ENCODE results near the gene MAGI2.

Gene MAGI2

DNA sequence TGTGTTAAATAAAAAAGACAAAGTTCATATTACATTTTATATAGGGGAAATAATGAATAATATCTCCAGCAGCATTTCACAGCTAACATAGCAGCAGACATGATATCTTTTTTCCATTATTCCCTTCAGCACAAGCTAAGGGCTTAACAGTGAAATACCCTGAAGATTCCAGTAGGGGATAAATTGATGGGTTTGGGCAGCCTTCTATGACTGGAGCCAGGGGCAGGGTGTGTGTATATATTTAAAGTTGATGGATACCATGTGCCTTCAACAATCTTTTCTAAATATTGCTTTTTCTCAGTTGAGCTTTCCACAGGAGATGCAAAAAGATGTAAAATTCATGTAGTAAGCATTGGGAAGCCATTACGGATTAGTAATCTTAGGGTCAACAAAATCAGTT, 151.2 kb downstream of the MAGI2 start:
- H3K4me3 ChIP-seq (replicated peaks; ENCODE audit: low read depth, low read length): no peak overlapping the region
- TF ChIP-seq, protein P1, sequence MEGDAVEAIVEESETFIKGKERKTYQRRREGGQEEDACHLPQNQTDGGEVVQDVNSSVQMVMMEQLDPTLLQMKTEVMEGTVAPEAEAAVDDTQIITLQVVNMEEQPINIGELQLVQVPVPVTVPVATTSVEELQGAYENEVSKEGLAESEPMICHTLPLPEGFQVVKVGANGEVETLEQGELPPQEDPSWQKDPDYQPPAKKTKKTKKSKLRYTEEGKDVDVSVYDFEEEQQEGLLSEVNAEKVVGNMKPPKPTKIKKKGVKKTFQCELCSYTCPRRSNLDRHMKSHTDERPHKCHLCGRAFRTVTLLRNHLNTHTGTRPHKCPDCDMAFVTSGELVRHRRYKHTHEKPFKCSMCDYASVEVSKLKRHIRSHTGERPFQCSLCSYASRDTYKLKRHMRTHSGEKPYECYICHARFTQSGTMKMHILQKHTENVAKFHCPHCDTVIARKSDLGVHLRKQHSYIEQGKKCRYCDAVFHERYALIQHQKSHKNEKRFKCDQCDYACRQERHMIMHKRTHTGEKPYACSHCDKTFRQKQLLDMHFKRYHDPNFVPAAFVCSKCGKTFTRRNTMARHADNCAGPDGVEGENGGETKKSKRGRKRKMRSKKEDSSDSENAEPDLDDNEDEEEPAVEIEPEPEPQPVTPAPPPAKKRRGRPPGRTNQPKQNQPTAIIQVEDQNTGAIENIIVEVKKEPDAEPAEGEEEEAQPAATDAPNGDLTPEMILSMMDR (IDR thresholded peaks at IDR 0.05; ENCODE audit: low read depth, low read length, missing control alignments): no peak
- DNase-seq (ENCODE audit: extremely low read depth, low read depth): no peak

DNA sequence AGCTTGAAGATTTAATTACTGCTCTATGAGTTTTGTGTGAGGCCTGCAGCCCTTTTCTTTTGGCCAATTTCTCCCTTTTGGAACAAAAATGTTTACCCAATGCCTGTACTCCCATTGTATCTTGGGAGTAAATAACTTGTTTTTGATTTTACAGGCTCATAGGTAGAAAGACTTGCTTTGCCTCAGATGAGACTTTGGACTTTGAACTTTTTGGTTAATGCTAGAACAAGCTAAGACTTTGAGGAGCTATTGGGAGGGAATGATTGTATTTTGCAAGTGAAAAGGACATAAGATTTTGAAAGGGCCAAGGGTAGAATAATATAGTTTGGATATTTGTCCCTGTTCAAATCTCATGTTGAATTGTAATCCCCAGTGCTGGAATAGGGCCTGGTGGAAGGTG, 152.0 kb downstream of the MAGI2 start:
- TF ChIP-seq, protein P1 (IDR thresholded peaks at IDR 0.05; ENCODE audit: low read depth, low read length, missing control alignments): no peak
- no peak overlapping the region for H3K4me3 ChIP-seq (replicated peaks; ENCODE audit: low read depth, low read length)
- no peak for DNase-seq (ENCODE audit: extremely low read depth, low read depth)

- no peak for DNase-seq (ENCODE audit: extremely low read depth, low read depth)
- TF ChIP-seq, protein P1 (IDR thresholded peaks at IDR 0.05; ENCODE audit: low read depth, low read length, missing control alignments): no peak
- H3K4me3 ChIP-seq (replicated peaks; ENCODE audit: low read depth, low read length): no peak overlapping the region
Observed at GRCh38 chr7:79300573-79300972, 152.9 kb downstream of the MAGI2 start.

DNA sequence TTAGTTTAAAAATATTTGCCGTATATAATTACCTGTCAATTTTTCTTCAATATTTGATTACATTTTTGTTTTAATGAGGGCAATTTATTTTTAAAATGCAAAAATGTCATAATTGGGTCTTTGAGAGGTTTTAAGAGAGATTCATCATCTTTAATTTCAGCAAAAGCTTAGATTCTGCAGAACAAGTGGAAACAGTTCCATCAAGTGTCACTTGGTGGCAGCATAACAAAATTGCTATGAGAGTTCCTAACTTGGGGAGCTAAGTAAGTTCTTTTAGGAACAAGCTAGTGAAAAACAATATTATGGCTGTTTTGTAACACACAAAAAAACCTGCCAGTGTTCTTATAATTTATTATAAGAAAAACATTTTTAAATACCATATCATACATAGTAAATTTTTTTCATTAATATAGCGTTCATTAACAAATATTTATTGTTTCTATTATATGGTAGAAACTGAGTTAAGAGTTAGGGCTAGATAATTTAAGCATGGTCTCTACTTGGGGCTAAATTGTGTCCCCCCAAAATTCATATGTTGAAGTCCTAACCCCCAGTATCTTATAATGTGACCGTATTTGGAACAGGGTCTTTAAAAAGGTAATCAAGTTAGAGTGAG, 155.2 kb downstream of the MAGI2 start:
- DNase-seq (ENCODE audit: extremely low read depth, low read depth): peak; percentile 55

GRCh38 chr7:79296553-79297320, 156.7 kb downstream of the MAGI2 start:
- H3K4me3 ChIP-seq (replicated peaks; ENCODE audit: low read depth, low read length): no peak overlapping the region
- no peak for DNase-seq (ENCODE audit: extremely low read depth, low read depth)
- TF ChIP-seq, protein P1 (IDR thresholded peaks at IDR 0.05; ENCODE audit: low read depth, low read length, missing control alignments): no peak

More for the DNA sequence above, 155.2 kb downstream of the MAGI2 start:
- H3K4me3 ChIP-seq (replicated peaks; ENCODE audit: low read depth, low read length): no peak overlapping the region
- TF ChIP-seq, protein P1 (IDR thresholded peaks at IDR 0.05; ENCODE audit: low read depth, low read length, missing control alignments): peak; percentile 63

GRCh38 chr7:79293655-79294142, 159.8 kb downstream of the MAGI2 start:
- DNase-seq (ENCODE audit: extremely low read depth, low read depth): no peak
- H3K4me3 ChIP-seq (replicated peaks; ENCODE audit: low read depth, low read length): no peak overlapping the region
- TF ChIP-seq, protein P1 (IDR thresholded peaks at IDR 0.05; ENCODE audit: low read depth, low read length, missing control alignments): no peak

Data from HFF-Myc (cell line).